Activated naive CD8-positive, alpha-beta T cell (primary cell): ENCODE data around the gene TCN2.
"Not testable (repeated sequence)": the region's sequence is repeated elsewhere in the genome, so short reads cannot be mapped to it uniquely, and the experiment has no call there.

Experiments used
- H3K27ac Mint-ChIP-seq: one replicate; pipeline ENCODE4 v1.8.0; 2021; ENCODE audit warnings: mixed read lengths
- H3K27me3 Mint-ChIP-seq: one replicate; pipeline ENCODE4 v1.8.0; 2021; ENCODE audit warnings: mixed read lengths
- H3K36me3 Mint-ChIP-seq: one replicate; pipeline ENCODE4 v1.8.0; 2021; ENCODE audit warnings: mixed read lengths
- H3K4me1 Mint-ChIP-seq: one replicate; pipeline ENCODE4 v1.8.0; 2021; ENCODE audit warnings: low read depth, mixed read lengths
- H3K4me3 Mint-ChIP-seq: one replicate; pipeline ENCODE4 v1.8.0; 2021; ENCODE audit warnings: mild to moderate bottlenecking, mixed read lengths
- H3K9me3 Mint-ChIP-seq: one replicate; pipeline ENCODE4 v1.8.0; 2021; ENCODE audit warnings: low read depth, mixed read lengths

Gene TCN2

DNA sequence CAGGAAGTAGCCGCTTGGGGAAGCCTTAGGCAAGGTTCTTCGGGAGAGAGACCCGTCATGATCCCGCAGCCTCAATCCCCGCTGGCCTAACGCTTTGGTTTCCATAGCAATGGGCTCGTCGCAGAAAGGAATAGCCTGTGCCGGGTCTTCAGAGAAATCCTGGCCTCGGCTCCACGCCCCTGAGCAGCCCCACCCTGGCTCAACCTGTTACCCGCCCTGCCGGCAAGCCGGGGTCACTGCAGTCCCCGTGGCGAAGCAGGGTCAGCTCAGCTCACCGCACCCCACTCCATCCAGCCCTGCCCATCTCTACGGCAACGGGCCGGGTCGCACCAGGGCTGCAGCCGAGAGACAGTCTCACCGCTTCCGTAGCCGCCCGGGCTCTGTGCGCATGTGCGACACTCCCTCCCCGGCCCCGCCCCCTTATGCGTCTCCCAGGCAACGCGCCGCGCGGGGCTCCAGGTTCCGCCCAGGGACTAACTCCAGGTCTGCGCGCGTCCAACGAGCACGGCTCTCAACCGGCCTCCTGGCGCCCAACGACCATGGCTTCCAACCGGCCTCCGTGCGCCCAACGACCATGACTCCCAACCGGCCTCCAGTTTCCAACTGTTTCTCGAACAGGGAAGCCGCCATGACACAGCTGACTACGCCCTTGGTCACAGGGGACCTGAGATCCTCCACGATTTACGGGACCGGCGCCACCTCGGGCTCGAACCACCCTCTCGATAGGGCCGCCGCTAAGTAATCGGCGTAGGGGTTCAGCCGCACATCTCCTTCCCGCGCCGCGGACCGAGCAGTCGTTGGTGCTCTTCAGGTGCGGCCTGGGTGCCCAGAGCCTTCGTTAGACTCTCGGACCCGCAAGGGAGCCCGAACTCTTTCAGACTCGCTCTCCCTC, 60.8 kb downstream of the TCN2 start, which contains the start of gene DUSP18:
Gene DUSP18, minus strand, starts transcription at position 382 of the 892 bp plus-strand sequence. CDS start 3,872 bp downstream, outside the sequence.
- Mint-ChIP-seq H3K4me1 (peaks cover 22% of the 10 kb centered on the region), H3K9me3 (no peaks in the 10 kb centered on the region), H3K27ac (peak within 1 kb of the TSS; percentile 84), H3K36me3 (peaks cover 7% of the 10 kb centered on the region), H3K4me3 (peak within 1 kb of the TSS; percentile 95), H3K27me3 (no peaks in the 10 kb centered on the region)

DNA sequence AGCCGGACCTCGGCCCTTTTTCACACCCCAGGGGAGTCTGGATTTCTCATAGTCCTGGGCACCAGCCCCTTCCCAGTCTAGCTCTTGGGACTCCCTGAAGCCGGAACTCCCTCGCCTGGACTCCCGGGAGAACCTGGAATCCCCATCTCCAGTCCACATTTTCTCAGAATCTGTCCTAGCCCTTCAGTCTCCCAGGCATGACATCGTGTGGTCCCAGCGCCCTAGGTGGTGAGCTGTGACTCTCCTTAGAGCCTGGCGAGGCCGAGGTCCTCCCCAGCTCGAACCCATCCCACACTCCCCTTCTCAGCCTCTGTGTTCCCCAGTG, 61.4 kb downstream of the TCN2 start:
- H3K27me3 Mint-ChIP-seq = no peaks in the 10 kb centered on the region
- H3K27ac Mint-ChIP-seq = no peak overlapping the region
- peaks cover 22% of the 10 kb centered on the region for H3K4me1 Mint-ChIP-seq
- peaks cover 2% of the 10 kb centered on the region for H3K36me3 Mint-ChIP-seq
- peak overlapping the region; percentile 95 for H3K4me3 Mint-ChIP-seq
- no peaks in the 10 kb centered on the region for H3K9me3 Mint-ChIP-seq

DNA sequence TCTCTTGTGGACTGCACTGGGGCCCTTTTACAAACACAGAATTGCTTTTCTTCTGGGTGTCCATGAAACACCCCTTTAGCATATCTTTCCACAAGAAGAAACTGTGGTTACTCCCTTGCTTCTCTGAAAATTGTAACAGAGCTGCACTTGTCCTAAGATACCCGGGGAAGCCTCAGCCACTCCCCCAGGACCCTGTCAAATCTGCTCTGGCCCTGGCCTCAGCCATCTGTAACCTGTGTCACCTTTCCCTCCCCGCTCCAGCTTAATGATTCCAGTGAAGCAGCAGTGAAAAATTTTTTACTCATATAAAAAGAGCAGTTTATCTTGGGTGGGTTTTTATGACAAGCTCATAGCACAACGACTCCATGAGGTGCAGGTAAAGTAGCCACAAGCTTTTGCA, 64.1 kb downstream of the TCN2 start:
- Mint-ChIP-seq H3K9me3 (no peaks in the 10 kb centered on the region), H3K27me3 (no peaks in the 10 kb centered on the region), H3K4me3 (no peak overlapping the region), H3K36me3 (no peaks in the 10 kb centered on the region), H3K4me1 (peaks cover 14% of the 10 kb centered on the region), H3K27ac (no peak overlapping the region)

DNA sequence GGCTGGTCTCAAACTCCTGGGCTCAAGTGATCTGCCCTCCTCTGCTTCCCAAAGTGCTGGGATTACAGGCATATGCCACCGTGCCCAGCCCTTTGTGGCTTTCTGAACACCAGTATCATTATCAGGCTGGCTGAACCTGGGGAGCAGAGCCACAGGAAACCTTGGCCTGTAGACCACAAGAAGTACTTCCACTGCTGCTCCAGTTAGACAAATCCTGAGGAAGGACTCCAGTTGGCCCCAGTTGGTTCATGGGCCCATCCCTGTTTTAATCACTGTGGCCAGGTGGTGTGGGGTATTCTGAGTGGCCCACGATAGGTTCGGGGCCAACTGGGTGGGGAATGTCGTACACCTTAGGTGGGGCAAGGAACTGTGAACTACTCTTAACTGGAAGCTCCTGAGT, 66.2 kb downstream of the TCN2 start:
- Mint-ChIP-seq H3K9me3 (no peaks in the 10 kb centered on the region), H3K36me3 (no peaks in the 10 kb centered on the region), H3K27ac (peak overlapping the region; percentile 22), H3K4me3 (no peak overlapping the region), H3K4me1 (peaks cover 5% of the 10 kb centered on the region), H3K27me3 (peaks cover 2% of the 10 kb centered on the region)

DNA sequence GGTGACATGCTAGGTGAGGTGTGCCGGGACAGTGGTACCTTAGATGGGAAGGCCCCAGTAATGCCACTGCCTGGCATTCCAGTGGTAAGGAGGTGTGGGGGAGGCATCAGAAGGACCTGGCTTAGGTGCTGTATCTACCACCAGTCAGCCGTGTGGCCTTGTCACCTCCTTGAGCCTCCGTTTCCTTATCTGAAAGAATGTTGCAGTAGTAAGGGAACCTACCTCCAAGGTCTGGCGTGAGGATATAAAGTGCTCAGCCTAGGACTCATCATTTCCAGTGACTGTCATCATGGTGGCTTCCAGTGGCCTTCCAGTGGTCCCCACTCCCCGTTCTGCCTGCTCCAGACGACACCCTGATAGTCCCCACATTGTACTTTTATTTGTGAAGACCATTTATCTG, 67.5 kb downstream of the TCN2 start:
- no peaks in the 10 kb centered on the region for H3K4me1 Mint-ChIP-seq
- H3K27me3 Mint-ChIP-seq = peaks cover 5% of the 10 kb centered on the region
- no peaks in the 10 kb centered on the region for H3K36me3 Mint-ChIP-seq
- no peak overlapping the region for H3K4me3 Mint-ChIP-seq
- H3K9me3 Mint-ChIP-seq = no peaks in the 10 kb centered on the region
- H3K27ac Mint-ChIP-seq = no peak overlapping the region

DNA sequence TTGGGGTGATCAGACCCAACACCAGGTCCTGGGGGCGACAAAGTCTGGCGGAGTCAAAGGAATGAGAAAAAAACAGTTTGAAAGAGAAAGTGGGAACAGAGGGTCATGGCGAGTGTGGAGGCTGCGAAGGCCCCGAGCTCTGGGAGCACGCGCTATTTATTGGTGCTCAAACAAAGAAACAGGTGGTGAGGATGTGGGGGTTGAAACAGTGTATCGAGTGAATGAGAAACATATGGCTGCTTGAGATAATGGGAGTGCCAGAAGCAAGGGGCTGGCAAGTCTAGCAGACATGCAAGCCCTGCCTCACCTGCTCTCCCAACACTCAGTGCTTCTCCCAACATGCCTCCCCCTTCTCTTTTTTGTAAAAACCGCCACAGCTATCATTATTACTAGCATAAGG, 68.5 kb downstream of the TCN2 start:
- H3K27me3 Mint-ChIP-seq = peaks cover 5% of the 10 kb centered on the region
- H3K27ac Mint-ChIP-seq = no peak overlapping the region
- no peak overlapping the region for H3K4me3 Mint-ChIP-seq
- H3K9me3 Mint-ChIP-seq = no peaks in the 10 kb centered on the region
- H3K36me3 Mint-ChIP-seq = no peaks in the 10 kb centered on the region
- H3K4me1 Mint-ChIP-seq = no peaks in the 10 kb centered on the region

DNA sequence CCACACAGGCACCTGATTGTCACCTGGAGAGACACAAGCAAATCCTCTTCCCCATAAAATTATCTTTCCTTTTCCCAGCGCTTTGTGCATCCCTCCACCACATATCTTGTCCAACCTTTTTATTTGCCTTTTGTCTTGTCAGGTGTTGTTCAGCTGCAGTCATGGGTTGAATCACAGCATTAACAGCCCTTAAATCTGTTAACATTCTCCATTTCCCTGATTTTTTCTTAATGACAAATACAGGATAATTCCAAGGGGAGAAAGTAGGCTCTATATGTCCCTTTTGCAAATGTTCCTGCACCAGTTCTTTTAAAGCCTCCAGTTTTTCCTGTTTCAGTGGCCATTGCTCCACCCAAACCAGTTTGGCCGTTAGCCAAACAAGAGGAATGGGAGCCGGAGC, 69.6 kb downstream of the TCN2 start:
- H3K4me3 Mint-ChIP-seq, H3K27ac Mint-ChIP-seq, H3K27me3 Mint-ChIP-seq, H3K4me1 Mint-ChIP-seq, H3K9me3 Mint-ChIP-seq, H3K36me3 Mint-ChIP-seq: not testable (repeated sequence)
